T-cell (primary cell): Measurements from ENCODE around the gene SH3BP4. TPM values are rescaled to one million over a fixed set of nuclear protein-coding genes. Genes with fewer than 3 reads are reported as not detected.

Source experiments
- ATAC-seq, 4 experiments: fragments of 200-7000 bp in 3 of 4; fragments of 150-1000 bp in 1 of 4; cut with Tn5 transposase; replicated peaks in 1 of 4; 1 replicate in 3 of 4; 2 replicates in 1 of 4; pipeline ENCODE4 v1.10.0; 2021; ENCODE audit warnings: moderate library complexity in 3 of 4, mild to moderate bottlenecking in 2 of 4, moderate number of reproducible peaks in 1 of 4
- CTCF ChIA-PET, 2 donors: fragments of 300-600 bp; sonication (Branson Sonifier 250); formaldehyde crosslinking; loops; one replicate each; lab custom pipeline; 2022; ENCODE audit warnings: antibody characterized with exemption in 2 of 2; lab: Charles Lee
- POLR2A ChIA-PET, 2 donors: fragments of 300-600 bp; sonication (Branson Sonifier 250); formaldehyde crosslinking; loops; one replicate each; lab custom pipeline; 2022; ENCODE audit warnings: antibody characterized with exemption in 2 of 2; lab: Charles Lee
- DNase-seq, 35 experiments: peaks; one replicate each; pipeline versions ENCODE4 v3.0.0 to v3.0.0-alpha.2; 2013 to 2023
- H3K27ac ChIP-seq: one replicate; pipeline ENCODE4 v1.5.1; 2013; ENCODE audit warnings: low read length
- H3K27me3 ChIP-seq, 2 experiments: replicated peaks in 1 of 2; 1 replicate in 1 of 2; 2 replicates in 1 of 2; pipeline versions ENCODE4 v1.6.1 to v1.7.0; 2013; ENCODE audit warnings: low read length in 1 of 2, mixed read lengths in 1 of 2; ENCODE audit not compliant: control insufficient read depth in 2 of 2, insufficient read depth in 2 of 2; ENCODE audit errors: extremely low read depth in 1 of 2
- H3K36me3 ChIP-seq, 2 donors: 1 replicate in 1 of 2; 2 replicates in 1 of 2; pipeline versions ENCODE4 v1.6.1 to v1.7.0; 2013; ENCODE audit warnings: low read length in 1 of 2; ENCODE audit not compliant: control insufficient read depth in 2 of 2, insufficient read depth in 1 of 2; ENCODE audit errors: extremely low read depth in 1 of 2
- H3K4me1 ChIP-seq, 2 experiments: 1 replicate in 1 of 2; 2 replicates in 1 of 2; pipeline versions ENCODE4 v1.6.1 to v1.7.0; 2013; ENCODE audit warnings: low read length in 2 of 2, mixed read lengths in 1 of 2; ENCODE audit not compliant: insufficient read depth in 2 of 2, control insufficient read depth in 1 of 2; ENCODE audit errors: extremely low read depth in 1 of 2
- H3K4me3 ChIP-seq, 2 donors: 1 replicate in 1 of 2; 2 replicates in 1 of 2; pipeline versions ENCODE4 v1.5.1 to v1.7.0; 2013; ENCODE audit warnings: mild to moderate bottlenecking in 2 of 2, low read length in 1 of 2, moderate library complexity in 1 of 2; ENCODE audit not compliant: control insufficient read depth in 1 of 2; ENCODE audit errors: extremely low read depth in 1 of 2
- H3K9me3 ChIP-seq: 2 replicates; pipeline ENCODE4 v1.7.0; 2013
- H3K27ac Mint-ChIP-seq, 2 donors: one replicate each; pipeline ENCODE4 v1.8.0; 2020 to 2021; ENCODE audit warnings: mild to moderate bottlenecking in 2 of 2, mixed read lengths in 2 of 2
- H3K27me3 Mint-ChIP-seq, 2 donors: one replicate each; pipeline ENCODE4 v1.8.0; 2021 to 2022; ENCODE audit warnings: mixed read lengths in 2 of 2
- H3K36me3 Mint-ChIP-seq: one replicate; pipeline ENCODE4 v1.8.0; 2021; ENCODE audit warnings: mixed read lengths
- H3K4me1 Mint-ChIP-seq, 3 donors: one replicate each; pipeline ENCODE4 v1.8.0; 2020 to 2022; ENCODE audit warnings: mixed read lengths in 3 of 3, mild to moderate bottlenecking in 1 of 3
- H3K4me3 Mint-ChIP-seq, 3 donors: one replicate each; pipeline ENCODE4 v1.8.0; 2020 to 2022; ENCODE audit warnings: mild to moderate bottlenecking in 3 of 3, mixed read lengths in 3 of 3, moderate library complexity in 3 of 3
- H3K9me3 Mint-ChIP-seq, 3 donors: one replicate each; pipeline ENCODE4 v1.8.0; 2020 to 2022; ENCODE audit warnings: mixed read lengths in 3 of 3
- WGBS: methylation state at CpG from one replicate; pipeline ENCODE4 v1.1.5; 2013; ENCODE audit warnings: missing lambda C conversion rate; ENCODE audit not compliant: insufficient coverage; 5-methylcytosine and 5-hydroxymethylcytosine counted together
- total RNA-seq, 35 experiments: library from RNA in 6 of 35; stranded (reverse) in 6 of 35; fragments of 120-200 nt in 1 of 35; gene quantifications; one replicate each; pipeline versions ENCODE4 v1.2.1 to v1.2.4 and lab custom pipeline; 2013 to 2026

The SH3BP4 gene
- total RNA-seq, 5 donors from 2014 or later (not counting 1 experiment from before 2014, with no cell fraction given), result 0.14 to 1.3 (median 0.50) TPM

DNA sequence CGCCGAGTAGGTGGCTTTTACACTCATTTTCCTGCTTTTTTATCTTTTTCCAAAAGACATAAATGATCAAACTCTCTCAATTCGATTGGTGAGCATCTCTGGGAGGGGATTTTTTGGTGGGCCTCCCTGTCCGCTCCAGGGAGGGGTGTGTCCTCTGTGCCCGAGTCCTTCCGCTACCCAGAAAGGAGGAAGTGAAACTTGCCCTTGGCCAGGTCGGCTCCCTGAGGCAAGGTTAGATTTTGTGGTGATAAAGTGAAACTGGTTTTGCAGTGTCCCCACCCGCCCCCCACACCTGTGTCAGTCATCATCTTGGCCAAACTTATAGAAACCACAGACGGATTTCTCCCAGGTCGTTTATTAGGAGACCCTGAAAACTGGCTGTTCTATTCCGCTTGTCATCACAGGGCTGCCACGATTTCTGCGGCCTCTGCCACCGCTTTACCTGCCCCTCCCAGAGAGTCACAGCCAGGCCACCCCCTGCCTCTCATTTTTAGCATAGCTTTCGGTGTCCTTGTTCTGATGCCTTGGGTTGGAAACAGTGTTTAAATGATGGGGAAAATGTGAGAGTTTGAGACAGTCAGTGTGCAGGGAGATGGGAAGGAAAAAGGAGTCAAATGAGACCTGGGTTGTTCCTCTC lies 93.6 kb downstream of the SH3BP4 start:
- peaks cover 6 to 18% of the 10 kb centered on the region in 2 donors for H3K27me3 Mint-ChIP-seq
- ChIA-PET CTCF (no interaction called here), POLR2A (no interaction called here)
- 3% methylated on average over 7 of the region's 15 CpGs for WGBS
- Histone ChIP-seq H3K27ac (no peak overlapping the region), H3K27me3 (peaks cover 0 to 21% of the 10 kb centered on the region in 2 experiments), H3K4me1 (peaks cover 0 to 14% of the 10 kb centered on the region in 2 experiments), H3K36me3 (no peaks in the 10 kb centered on the region), H3K4me3 (no peak overlapping the region), H3K9me3 (no peaks in the 10 kb centered on the region)
- no peaks in the 10 kb centered on the region for H3K9me3 Mint-ChIP-seq
- peaks cover 10 to 23% (median 21%) of the 10 kb centered on the region in 3 donors for H3K4me1 Mint-ChIP-seq
- no peak overlapping the region for H3K27ac Mint-ChIP-seq
- H3K4me3 Mint-ChIP-seq, result peak overlapping the region in 2 of 3 donors; percentile 40 to 42
- H3K36me3 Mint-ChIP-seq, result no peaks in the 10 kb centered on the region
- DNase-seq, result peak in 2 of 35 experiments; percentile 6 to 13
- ATAC-seq, result peak in 1 of 4 experiments; percentile 36

DNA sequence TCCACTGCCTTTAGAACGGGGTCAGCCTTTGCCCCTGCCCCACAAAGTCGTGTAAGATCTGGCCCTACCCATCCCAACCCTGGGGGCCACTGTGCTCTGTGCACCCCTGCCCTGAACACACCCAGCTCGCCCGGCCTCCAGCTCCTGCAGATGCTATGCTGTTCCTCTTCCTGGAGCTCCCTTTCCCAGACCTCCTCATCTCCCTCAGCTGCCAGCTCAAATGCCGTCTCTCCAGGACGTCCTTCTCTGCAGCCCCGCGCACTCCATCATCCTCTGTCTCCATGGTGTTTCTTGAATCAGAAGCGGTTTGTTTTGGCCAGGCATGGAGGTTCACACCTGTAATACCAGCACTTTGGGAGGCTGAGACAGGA lies 94.1 kb downstream of the SH3BP4 start:
- 86% methylated on average over 8 of the region's 9 CpGs for WGBS
- no peak for DNase-seq
- H3K36me3 ChIP-seq, result no peaks in the 10 kb centered on the region
- POLR2A ChIA-PET, result no interaction called here
- H3K9me3 Mint-ChIP-seq, result no peaks in the 10 kb centered on the region
- peaks cover 10 to 23% (median 21%) of the 10 kb centered on the region in 3 donors for H3K4me1 Mint-ChIP-seq
- H3K9me3 ChIP-seq, result no peaks in the 10 kb centered on the region
- H3K36me3 Mint-ChIP-seq, result no peaks in the 10 kb centered on the region
- peaks cover 0 to 24% of the 10 kb centered on the region in 2 experiments for H3K27me3 ChIP-seq
- no peak overlapping the region for H3K27ac ChIP-seq
- peaks cover 0 to 14% of the 10 kb centered on the region in 2 experiments for H3K4me1 ChIP-seq
- peaks cover 6 to 18% of the 10 kb centered on the region in 2 donors for H3K27me3 Mint-ChIP-seq
- H3K4me3 ChIP-seq, result no peak overlapping the region
- peak overlapping the region in 1 of 2 donors; percentile 3 for H3K27ac Mint-ChIP-seq
- H3K4me3 Mint-ChIP-seq, result peak overlapping the region in 1 of 3 donors; percentile 42
- CTCF ChIA-PET, result no interaction called here
- no peak for ATAC-seq

GRCh38 chr2:235046589-235046988 lies 94.8 kb downstream of the SH3BP4 start:
- Histone ChIP-seq H3K36me3 (no peaks in the 10 kb centered on the region), H3K27ac (no peak overlapping the region), H3K9me3 (no peaks in the 10 kb centered on the region), H3K4me1 (peaks cover 0 to 14% of the 10 kb centered on the region in 2 experiments), H3K27me3 (peaks cover 0 to 20% of the 10 kb centered on the region in 2 experiments), H3K4me3 (no peak overlapping the region)
- POLR2A ChIA-PET, result no interaction called here
- DNase-seq (no peak), ATAC-seq (no peak)
- Mint-ChIP-seq H3K27me3 (peaks cover 6 to 18% of the 10 kb centered on the region in 2 donors), H3K4me1 (peaks cover 10 to 23% (median 21%) of the 10 kb centered on the region in 3 donors), H3K9me3 (no peaks in the 10 kb centered on the region), H3K4me3 (no peak overlapping the region), H3K27ac (no peak overlapping the region), H3K36me3 (no peaks in the 10 kb centered on the region)
- 96% methylated on average over 4 of the region's 5 CpGs for WGBS
- CTCF ChIA-PET, result no interaction called here

GRCh38 chr2:235047171-235048160 lies 95.6 kb downstream of the SH3BP4 start:
- peaks cover 9 to 18% of the 10 kb centered on the region in 2 donors for H3K27me3 Mint-ChIP-seq
- POLR2A ChIA-PET, result no interaction called here
- H3K27me3 ChIP-seq, result peaks cover 0 to 19% of the 10 kb centered on the region in 2 experiments
- DNase-seq (no peak), ATAC-seq (no peak)
- H3K9me3 Mint-ChIP-seq, result no peaks in the 10 kb centered on the region
- H3K36me3 ChIP-seq, result no peaks in the 10 kb centered on the region
- no peak overlapping the region for H3K4me3 ChIP-seq
- no peak overlapping the region for H3K27ac ChIP-seq
- peaks cover 10 to 23% (median 21%) of the 10 kb centered on the region in 3 donors for H3K4me1 Mint-ChIP-seq
- H3K36me3 Mint-ChIP-seq, result no peaks in the 10 kb centered on the region
- H3K4me1 ChIP-seq, result peaks cover 0 to 14% of the 10 kb centered on the region in 2 experiments
- H3K27ac Mint-ChIP-seq, result no peak overlapping the region
- 84% methylated on average over 23 of the region's 24 CpGs for WGBS
- H3K4me3 Mint-ChIP-seq, result no peak overlapping the region
- CTCF ChIA-PET, result no interaction called here
- H3K9me3 ChIP-seq, result no peaks in the 10 kb centered on the region

DNA sequence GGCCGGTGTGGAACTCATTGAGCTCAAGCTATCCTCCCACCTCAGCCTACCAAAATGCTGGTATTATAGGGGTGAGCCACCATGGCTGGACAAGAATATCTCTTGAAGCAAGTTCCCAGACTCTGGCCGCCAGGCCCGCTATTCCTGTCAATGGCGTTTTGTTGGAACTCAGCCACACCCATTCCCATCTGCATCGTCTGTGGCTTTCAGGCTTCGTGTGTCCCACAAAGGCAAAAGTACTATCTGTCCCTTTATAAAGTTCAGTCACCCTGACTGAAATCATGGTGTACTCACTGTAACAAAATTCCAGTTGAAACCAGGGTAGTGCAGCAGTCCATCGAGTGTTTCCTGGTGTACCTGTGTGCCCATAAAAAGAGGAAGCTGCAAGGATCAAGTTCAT lies 96.7 kb downstream of the SH3BP4 start:
- WGBS, result 70% methylated on average over 6 of the region's 7 CpGs
- peaks cover 0 to 14% of the 10 kb centered on the region in 2 experiments for H3K4me1 ChIP-seq
- no peak overlapping the region for H3K27ac Mint-ChIP-seq
- DNase-seq (no peak), ATAC-seq (no peak)
- ChIA-PET CTCF (no interaction called here), POLR2A (no interaction called here)
- no peak overlapping the region for H3K27ac ChIP-seq
- H3K36me3 Mint-ChIP-seq, result no peaks in the 10 kb centered on the region
- H3K36me3 ChIP-seq, result no peaks in the 10 kb centered on the region
- no peak overlapping the region for H3K4me3 Mint-ChIP-seq
- H3K4me3 ChIP-seq, result no peak overlapping the region
- H3K9me3 Mint-ChIP-seq, result no peaks in the 10 kb centered on the region
- H3K27me3 Mint-ChIP-seq, result peaks cover 9 to 18% of the 10 kb centered on the region in 2 donors
- peaks cover 10 to 23% (median 21%) of the 10 kb centered on the region in 3 donors for H3K4me1 Mint-ChIP-seq
- no peaks in the 10 kb centered on the region for H3K9me3 ChIP-seq
- H3K27me3 ChIP-seq, result peaks cover 0 to 19% of the 10 kb centered on the region in 2 experiments

GRCh38 chr2:235049069-235049468 lies 97.3 kb downstream of the SH3BP4 start:
- H3K4me3 Mint-ChIP-seq, result no peak overlapping the region
- no peak overlapping the region for H3K4me3 ChIP-seq
- H3K4me1 Mint-ChIP-seq, result peaks cover 10 to 21% (median 21%) of the 10 kb centered on the region in 3 donors
- H3K27me3 ChIP-seq, result peaks cover 0 to 19% of the 10 kb centered on the region in 2 experiments
- DNase-seq (no peak), ATAC-seq (no peak)
- H3K27ac Mint-ChIP-seq, result no peak overlapping the region
- H3K4me1 ChIP-seq, result peaks cover 0 to 14% of the 10 kb centered on the region in 2 experiments
- CTCF ChIA-PET, result no interaction called here
- no peak overlapping the region for H3K27ac ChIP-seq
- H3K36me3 ChIP-seq, result no peaks in the 10 kb centered on the region
- H3K36me3 Mint-ChIP-seq, result no peaks in the 10 kb centered on the region
- no peaks in the 10 kb centered on the region for H3K9me3 Mint-ChIP-seq
- no peaks in the 10 kb centered on the region for H3K9me3 ChIP-seq
- POLR2A ChIA-PET, result no interaction called here
- WGBS, result 73% methylated on average over 6 of the region's 6 CpGs
- H3K27me3 Mint-ChIP-seq, result peaks cover 9 to 18% of the 10 kb centered on the region in 2 donors
